GM12891 (cell line): ENCODE results near the gene LSM3.

Experiments
- POLR2A ChIP-seq: IDR thresholded peaks from 2 replicates; pipeline ENCODE4 v1.6.1; 2011; ENCODE audit warnings: low read depth, low read length, control low read depth
- POLR2AphosphoS5 ChIP-seq: IDR thresholded peaks from 2 replicates; pipeline ENCODE4 v1.6.1; 2011; ENCODE audit warnings: low read depth, low read length, control low read depth

GRCh38 chr3:14154276-14154675 is 24.3 kb upstream of the LSM3 start:
- TF ChIP-seq POLR2AphosphoS5 (no peak), POLR2A (no peak)
